GM18498 (cell line): ENCODE data around the gene SPEN.
"Not testable (repeated sequence)": the region's sequence is repeated elsewhere in the genome, so short reads cannot be mapped to it uniquely, and the experiment has no call there.

ENCODE experiments used
- ATAC-seq: cut with Tn5 transposase; IDR thresholded peaks from one replicate; pipeline ENCODE4 v1.9.1; 2021; ENCODE audit warnings: mild to moderate bottlenecking, moderate library complexity; ENCODE audit not compliant: unreplicated experiment

SPEN gene, protein sequence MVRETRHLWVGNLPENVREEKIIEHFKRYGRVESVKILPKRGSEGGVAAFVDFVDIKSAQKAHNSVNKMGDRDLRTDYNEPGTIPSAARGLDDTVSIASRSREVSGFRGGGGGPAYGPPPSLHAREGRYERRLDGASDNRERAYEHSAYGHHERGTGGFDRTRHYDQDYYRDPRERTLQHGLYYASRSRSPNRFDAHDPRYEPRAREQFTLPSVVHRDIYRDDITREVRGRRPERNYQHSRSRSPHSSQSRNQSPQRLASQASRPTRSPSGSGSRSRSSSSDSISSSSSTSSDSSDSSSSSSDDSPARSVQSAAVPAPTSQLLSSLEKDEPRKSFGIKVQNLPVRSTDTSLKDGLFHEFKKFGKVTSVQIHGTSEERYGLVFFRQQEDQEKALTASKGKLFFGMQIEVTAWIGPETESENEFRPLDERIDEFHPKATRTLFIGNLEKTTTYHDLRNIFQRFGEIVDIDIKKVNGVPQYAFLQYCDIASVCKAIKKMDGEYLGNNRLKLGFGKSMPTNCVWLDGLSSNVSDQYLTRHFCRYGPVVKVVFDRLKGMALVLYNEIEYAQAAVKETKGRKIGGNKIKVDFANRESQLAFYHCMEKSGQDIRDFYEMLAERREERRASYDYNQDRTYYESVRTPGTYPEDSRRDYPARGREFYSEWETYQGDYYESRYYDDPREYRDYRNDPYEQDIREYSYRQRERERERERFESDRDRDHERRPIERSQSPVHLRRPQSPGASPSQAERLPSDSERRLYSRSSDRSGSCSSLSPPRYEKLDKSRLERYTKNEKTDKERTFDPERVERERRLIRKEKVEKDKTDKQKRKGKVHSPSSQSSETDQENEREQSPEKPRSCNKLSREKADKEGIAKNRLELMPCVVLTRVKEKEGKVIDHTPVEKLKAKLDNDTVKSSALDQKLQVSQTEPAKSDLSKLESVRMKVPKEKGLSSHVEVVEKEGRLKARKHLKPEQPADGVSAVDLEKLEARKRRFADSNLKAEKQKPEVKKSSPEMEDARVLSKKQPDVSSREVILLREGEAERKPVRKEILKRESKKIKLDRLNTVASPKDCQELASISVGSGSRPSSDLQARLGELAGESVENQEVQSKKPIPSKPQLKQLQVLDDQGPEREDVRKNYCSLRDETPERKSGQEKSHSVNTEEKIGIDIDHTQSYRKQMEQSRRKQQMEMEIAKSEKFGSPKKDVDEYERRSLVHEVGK (N-terminal part only)

DNA sequence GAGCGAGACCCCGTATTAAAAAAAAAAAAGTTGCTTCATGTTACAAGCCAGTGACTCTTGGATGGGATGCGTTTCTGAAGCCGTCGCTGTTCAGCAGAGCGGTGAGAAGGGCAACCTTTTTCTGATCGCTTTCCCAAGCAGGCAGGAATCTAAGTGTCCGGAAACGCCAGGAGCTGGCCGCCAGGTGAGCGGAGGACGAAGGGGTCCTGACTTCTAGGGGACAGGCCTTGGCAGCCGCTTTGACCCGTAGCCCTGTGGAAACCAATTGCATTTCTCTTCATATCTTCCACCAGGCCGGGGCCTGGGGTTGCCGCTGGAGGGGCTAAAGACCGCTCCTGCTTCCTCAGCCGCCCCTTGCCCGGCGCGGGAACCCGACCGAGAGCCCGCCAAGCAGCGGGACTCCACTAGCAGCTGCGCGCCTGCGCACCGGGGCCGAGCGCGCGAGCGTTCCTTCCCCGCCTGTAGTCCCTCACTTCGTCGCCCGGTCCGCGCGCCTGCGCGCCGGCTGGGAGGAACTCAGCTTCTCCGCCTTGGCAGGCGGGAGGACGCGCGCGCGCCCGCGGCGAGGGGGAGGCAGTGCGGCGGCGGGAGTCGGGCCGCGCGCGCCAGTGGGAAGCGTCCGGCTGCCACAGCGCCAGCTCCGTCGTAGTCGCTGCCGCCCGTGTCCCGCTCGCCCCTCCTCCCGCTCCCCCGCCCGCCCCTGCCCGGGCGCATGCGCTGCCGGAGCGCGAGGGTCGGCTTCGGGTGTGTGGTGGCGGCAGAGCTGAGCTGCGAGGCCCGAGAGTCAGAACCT lies at the start of gene SPEN:
Gene SPEN (plus strand): TSS at position 608 of the 793 bp plus-strand sequence. CDS start 361 bp downstream, outside the sequence.
- ATAC-seq, result peak; percentile 70

- ATAC-seq, result no peak
Observed at GRCh38 chr1:15799004-15799867, 48.3 kb upstream of the SPEN start.

- no peak for ATAC-seq
Observed at GRCh38 chr1:15799928-15800835, 47.3 kb upstream of the SPEN start.

DNA sequence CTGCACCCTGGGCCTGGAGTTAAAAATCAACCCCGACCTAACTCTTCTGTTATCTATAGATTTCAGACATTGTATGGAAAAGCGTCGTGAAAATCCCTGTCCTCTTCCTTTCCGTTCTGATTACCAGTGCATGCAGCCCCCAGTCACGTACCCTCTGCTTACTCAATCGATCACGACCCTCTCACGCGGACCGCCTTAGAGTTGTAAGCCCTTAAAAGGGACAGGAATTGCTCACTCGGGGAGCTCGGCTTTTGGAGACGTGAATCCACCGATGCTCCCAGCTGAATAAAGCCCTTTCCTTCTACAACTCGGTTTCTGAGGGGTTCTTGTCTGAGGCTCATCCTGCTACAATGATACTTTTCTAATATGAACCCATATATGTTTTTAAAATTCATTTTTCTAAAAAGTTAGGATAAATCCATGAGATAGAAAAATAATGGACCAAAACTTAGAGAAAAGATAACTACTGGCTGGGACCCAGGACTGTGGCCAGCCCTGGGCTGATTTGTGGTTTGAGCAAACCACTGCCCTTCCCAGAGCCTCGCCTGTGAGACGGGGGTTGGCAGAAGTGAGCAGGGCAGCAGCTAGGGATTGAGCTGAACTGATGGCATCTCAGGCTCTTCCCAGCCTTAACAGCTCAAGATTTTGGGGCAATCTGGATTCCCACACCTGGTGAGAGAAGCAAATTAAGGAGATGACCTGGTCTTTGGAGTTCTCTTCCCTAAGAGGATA lies 45.1 kb upstream of the SPEN start:
- no peak for ATAC-seq

DNA sequence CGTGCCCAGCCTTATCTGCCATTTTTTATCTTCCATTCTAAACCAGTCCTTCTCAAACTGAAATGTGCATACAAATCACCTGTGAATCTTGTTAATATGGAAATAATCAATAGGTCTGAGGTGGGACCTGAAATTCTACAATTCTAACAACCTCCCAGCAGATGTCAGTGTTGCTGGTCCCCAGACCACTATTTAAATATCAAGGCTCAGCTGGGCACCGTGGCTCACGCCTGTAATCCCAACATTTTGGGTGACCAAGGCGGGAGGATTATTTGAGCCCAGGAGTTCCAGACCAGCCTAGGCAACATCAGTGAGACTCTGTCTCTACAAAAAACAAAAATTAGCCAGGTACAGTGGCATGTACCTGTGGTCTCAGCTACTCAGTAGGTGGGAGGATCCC lies 44.1 kb upstream of the SPEN start:
- ATAC-seq, result no peak

DNA sequence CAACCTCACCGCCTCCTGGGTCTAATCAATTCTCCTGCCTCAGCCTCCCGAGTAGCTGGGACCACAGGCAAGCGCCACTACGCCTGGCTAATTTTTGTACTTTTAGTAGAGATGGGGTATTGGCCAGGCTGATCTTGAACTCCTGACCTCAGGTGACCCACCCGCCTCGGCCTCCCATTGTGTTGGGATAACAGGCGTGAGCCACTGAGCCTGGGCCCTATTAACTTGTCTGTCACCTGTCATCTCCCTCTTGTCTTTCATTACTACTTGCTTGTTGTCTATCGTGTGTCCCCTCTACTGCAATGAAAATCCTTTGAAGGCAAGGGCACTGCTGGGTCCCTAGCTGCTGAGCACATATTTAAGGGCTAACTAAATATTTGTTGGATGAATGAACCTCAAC lies 43.4 kb upstream of the SPEN start:
- no peak for ATAC-seq

DNA sequence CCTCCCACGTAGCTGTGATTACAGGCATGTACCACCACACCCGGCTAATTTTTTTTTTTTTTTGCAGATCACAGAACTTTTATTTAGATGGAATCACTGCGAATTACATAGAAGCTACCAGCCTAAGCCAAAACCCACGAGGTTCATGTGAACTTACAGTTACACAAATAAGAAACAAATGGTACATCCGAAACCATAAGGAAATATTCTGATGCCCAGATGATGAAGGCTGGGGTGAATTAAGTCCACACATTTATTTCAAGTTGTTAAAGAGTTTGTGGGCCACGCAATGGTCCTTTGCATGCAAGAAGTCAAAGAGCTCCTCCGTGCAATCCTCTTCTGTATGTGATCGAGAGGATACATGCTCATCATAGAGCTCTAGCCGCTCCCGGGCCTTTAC lies 40.4 kb upstream of the SPEN start:
- no peak for ATAC-seq

DNA sequence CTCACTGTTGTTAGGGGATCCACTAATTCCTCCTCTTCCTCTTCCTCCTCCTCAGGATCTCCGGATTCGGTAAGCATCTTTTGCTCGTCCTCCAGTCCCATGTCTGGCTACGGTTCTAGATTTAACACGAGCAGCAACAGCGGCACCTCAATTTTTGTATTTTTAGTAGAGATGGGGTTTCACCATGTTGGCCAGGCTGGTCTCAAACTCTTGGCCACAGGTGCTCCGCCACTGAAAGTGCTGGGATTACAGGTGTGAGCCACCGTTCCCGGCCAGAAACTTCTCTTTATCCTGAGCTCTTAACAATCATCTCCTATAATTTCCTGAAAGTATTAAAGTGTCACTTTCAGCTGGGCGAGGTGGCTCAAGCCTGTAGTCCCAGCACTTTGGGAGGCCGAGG lies 40.0 kb upstream of the SPEN start, which contains the start of gene UQCRHL:
Gene UQCRHL (minus strand): TSS at position 101 of the 400 bp plus-strand sequence. CDS start 0 bp downstream, at position 101.
- ATAC-seq, result not testable (repeated sequence)

DNA sequence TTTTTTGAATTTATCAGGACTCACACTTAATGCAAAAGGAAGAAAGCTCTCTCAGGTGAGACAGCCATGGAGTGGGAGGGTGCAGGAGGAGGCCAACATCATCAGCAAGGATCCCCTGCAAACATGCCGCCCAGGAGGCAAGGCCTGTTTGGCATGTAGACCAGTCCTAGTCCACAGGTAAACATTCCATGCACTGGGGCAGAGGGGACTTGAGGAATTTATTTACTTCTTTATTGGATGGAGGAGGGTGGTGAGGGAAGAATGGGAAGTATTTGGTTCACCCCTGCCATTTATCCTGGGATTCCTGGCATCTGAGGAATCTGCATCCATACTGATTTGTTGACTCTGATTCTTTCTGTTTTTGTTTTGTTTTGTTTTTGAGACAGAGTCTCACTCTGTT lies 38.6 kb upstream of the SPEN start:
- ATAC-seq, result no peak

DNA sequence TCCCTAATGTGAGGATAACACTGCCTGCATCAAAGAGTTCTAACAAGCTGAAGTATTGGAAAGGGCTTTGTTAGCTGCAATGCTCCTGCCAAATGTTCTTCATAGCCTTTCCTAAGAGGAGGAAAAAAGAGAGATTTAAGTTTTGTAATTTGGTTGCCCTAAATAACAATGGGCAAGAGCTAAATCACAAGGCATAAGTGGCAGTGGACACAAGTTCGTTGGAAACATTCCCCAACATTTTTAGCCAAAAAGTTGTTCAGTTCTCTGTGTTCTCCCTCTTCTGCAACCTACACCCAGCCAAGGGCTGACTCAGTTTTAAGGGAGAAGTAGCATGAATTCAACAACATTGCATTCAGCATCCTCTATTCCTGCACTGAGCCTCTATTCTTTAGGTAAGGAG lies 37.4 kb upstream of the SPEN start:
- ATAC-seq, result no peak

DNA sequence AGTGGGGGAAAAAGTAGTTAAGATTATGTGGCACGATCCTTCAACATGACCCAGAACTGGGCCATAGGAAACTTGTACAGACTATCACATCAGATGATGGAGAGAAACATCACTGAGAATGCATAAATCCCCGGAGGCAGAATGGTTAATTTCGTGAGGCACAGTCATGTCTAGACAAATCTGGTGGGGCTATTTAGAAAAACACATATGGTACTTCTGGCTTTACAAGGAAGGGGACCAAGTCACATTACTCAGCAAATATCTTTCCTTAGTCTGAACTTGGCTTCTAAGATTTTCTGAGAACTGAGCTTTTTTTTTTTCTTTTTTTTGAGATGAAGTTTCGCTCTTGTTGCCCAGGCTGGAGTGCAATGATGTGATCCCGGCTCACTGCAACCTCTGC lies 30.8 kb upstream of the SPEN start:
- ATAC-seq, result no peak

- ATAC-seq, result no peak
Observed at GRCh38 chr1:15820478-15820877, 27.0 kb upstream of the SPEN start.

- ATAC-seq, result no peak
Observed at GRCh38 chr1:15825800-15826199, 21.7 kb upstream of the SPEN start.

DNA sequence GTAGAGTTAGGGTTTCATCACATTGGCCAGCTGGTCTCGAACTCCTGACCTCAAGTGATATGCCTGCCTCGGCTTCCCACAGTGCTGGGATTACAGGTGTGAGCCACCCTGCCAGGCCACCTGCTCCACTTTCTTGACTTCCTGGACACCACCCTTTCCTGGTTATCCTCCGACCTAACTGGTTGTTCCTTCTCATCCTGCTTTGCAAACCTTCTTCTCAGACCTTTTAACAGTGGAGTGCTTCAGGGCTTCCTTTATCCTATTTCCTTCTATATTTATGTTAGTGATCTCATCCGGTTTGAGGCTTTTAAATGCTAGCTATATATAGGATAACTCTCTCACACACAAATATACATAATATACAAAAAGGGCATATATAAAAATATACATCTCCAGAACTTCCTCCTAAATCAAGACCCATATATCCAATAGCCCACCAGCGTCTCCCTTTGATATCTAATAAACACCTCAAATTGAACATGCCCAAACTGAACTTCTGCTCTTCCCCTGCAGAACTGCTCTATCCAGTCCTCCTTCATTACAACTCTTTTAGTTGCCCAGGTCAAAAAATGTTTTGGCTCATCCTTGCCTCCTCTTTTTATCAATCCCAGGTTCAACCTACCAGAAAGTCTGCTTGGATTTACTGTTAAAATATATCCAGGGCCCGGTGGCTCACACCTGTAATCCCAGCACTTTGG lies 20.5 kb upstream of the SPEN start:
- no peak for ATAC-seq

DNA sequence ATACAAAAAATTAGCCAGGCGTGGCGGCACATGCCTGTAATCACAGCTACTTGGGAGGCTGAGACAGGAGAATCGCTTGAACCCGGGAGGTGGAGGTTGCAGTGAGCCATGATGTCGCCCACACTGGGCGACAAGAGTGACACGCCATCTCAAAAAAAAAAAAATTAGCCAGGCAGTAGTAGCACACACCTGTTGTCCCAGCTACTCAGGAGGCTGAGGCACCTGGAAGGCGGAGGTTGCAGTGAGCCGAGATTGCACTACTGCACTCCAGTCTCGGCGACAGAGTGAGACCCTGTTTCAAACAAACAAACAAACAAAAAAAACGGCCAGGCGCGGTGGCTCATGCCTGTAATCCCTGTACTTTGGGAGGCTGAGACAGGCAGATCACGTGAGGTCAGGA lies 19.9 kb upstream of the SPEN start:
- not testable (repeated sequence) for ATAC-seq

- ATAC-seq, result not testable (repeated sequence)
Observed at GRCh38 chr1:15828931-15829330, 18.6 kb upstream of the SPEN start.

DNA sequence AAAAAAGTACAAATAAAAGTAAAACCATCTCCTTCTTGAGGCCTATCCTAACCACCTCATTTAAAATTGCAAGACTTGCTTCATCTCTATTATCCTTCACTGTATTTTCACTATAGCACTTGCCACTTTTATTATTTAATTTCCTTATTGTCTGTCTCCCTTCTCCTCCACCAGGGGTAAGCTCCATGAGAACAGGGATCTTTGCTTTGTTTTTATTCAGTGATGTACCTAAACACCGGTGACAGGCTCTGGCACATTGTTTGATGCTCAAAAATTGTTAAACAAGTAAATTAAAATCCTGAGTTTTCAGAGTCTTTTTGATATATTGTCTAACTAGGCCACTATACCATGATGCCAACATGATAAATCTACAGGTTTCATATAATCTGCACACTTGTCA lies 17.2 kb upstream of the SPEN start:
- ATAC-seq, result no peak
